Caco-2 (cell line): ENCODE results near the gene PTPN14. TPM values are rescaled to one million over a fixed set of nuclear protein-coding genes. Genes with fewer than 3 reads are reported as not detected.

Experiments
- BruUV-seq: library from RNA; stranded (reverse); fragments of 400-500 nt; replicated peaks from 2 replicates; lab custom pipeline; 2021; lab: Mats Ljungman, UMichigan
- CTCF ChIA-PET: fragments of 300-600 bp; sonication (Branson Sonifier 250); formaldehyde crosslinking; loops from one replicate; lab custom pipeline; 2022; ENCODE audit warnings: antibody characterized with exemption; lab: Charles Lee
- POLR2A ChIA-PET: fragments of 300-600 bp; sonication (Branson Sonifier 250); formaldehyde crosslinking; loops from one replicate; lab custom pipeline; 2022; ENCODE audit warnings: antibody characterized with exemption; lab: Charles Lee
- DNase-seq, 2 experiments: peaks; one replicate each; pipeline versions ENCODE4 v3.0.0 to v3.0.0-alpha.2; 2020 to 2022
- H3K27me3 ChIP-seq: replicated peaks from 2 replicates; pipeline ENCODE4 v1.6.0; 2011; ENCODE audit warnings: low read length; ENCODE audit not compliant: control insufficient read depth, insufficient read depth
- H3K36me3 ChIP-seq: 2 replicates; pipeline ENCODE4 v1.5.1; 2011; ENCODE audit warnings: low read length; ENCODE audit not compliant: control insufficient read depth, insufficient read depth
- H3K4me1 ChIP-seq: fragments of 250-450 bp; sonication (Bioruptor Pico); 2 replicates; pipeline ENCODE4 v1.5.1; 2020; ENCODE audit warnings: mild to moderate bottlenecking
- H3K4me3 ChIP-seq: 2 replicates; pipeline ENCODE4 v1.5.1; 2011; ENCODE audit warnings: low read depth, mild to moderate bottlenecking, control low read depth, low read length
- H3K9me3 ChIP-seq: fragments of 250-450 bp; sonication (Bioruptor Pico); 2 replicates; pipeline ENCODE4 v1.5.1; 2020; ENCODE audit warnings: mild to moderate bottlenecking, moderate library complexity
- H3K27ac Mint-ChIP-seq: one replicate; pipeline ENCODE4 v1.8.0; 2022; ENCODE audit warnings: mixed read lengths; ENCODE audit not compliant: unreplicated experiment
- H3K27me3 Mint-ChIP-seq: one replicate; pipeline ENCODE4 v1.8.0; 2022; ENCODE audit warnings: mixed read lengths; ENCODE audit not compliant: insufficient read depth, unreplicated experiment
- H3K36me3 Mint-ChIP-seq: one replicate; pipeline ENCODE4 v1.8.0; 2022; ENCODE audit warnings: mild to moderate bottlenecking, mixed read lengths; ENCODE audit not compliant: insufficient read depth, unreplicated experiment
- H3K4me1 Mint-ChIP-seq: one replicate; pipeline ENCODE4 v1.8.0; 2022; ENCODE audit warnings: low read depth, mixed read lengths; ENCODE audit not compliant: unreplicated experiment
- H3K4me3 Mint-ChIP-seq: one replicate; pipeline ENCODE4 v1.8.0; 2022; ENCODE audit warnings: mild to moderate bottlenecking, moderate library complexity, mixed read lengths; ENCODE audit not compliant: unreplicated experiment
- H3K9me3 Mint-ChIP-seq: one replicate; pipeline ENCODE4 v1.8.0; 2022; ENCODE audit warnings: mixed read lengths; ENCODE audit not compliant: unreplicated experiment
- CTCF ChIP-seq, 2 experiments: fragments of 200-600 bp in 1 of 2; IDR thresholded peaks; 1 replicate in 1 of 2; 2 replicates in 1 of 2; pipeline versions ENCODE4 v1.5.1 to v1.8.0; 2011 to 2022; ENCODE audit warnings: antibody characterized with exemption in 1 of 2, control low read depth in 1 of 2, inconsistent platforms in 1 of 2, low read depth in 1 of 2, low read length in 1 of 2, mild to moderate bottlenecking in 1 of 2, moderate library complexity in 1 of 2; ENCODE audit not compliant: insufficient read depth in 1 of 2, severe bottlenecking in 1 of 2, unreplicated experiment in 1 of 2
- intact Hi-C: fragments of 100-400 bp; cut with micrococcal nuclease; formaldehyde crosslinking; loops from one replicate; pipeline ENCODE4 v1.10.0; 2022; ENCODE audit not compliant: unreplicated experiment
- total RNA-seq: library from RNA; stranded (reverse); gene quantifications from 2 replicates; pipeline ENCODE4 v1.2.3, GENCODE V29; 2022

PTPN14 gene
- total RNA-seq, 1 experiment from 2014 or later, result 103 TPM

GRCh38 chr1:214419650-214420049 is 131.8 kb downstream of the PTPN14 start:
- Mint-ChIP-seq H3K4me1 (peaks cover 54% of the 10 kb centered on the region), H3K27me3 (no peaks in the 10 kb centered on the region), H3K27ac (peak overlapping the region; percentile 71), H3K9me3 (peaks cover 10% of the 10 kb centered on the region), H3K4me3 (peak overlapping the region; percentile 18), H3K36me3 (peaks cover 75% of the 10 kb centered on the region)
- no peak for TF ChIP-seq CTCF (IDR thresholded peaks at IDR 0.05; ENCODE audit: insufficient read depth in 1 of 2, low read depth in 1 of 2, low read length in 1 of 2, severe bottlenecking in 1 of 2, unreplicated experiment in 1 of 2)
- Histone ChIP-seq H3K36me3 (no peaks in the 10 kb centered on the region), H3K4me3 (no peak overlapping the region), H3K9me3 (no peaks in the 10 kb centered on the region), H3K27me3 (no peaks in the 10 kb centered on the region), H3K4me1 (peaks cover 45% of the 10 kb centered on the region)
- DNase-seq, result peak; percentile 61 to 73
- no TSS peak for BruUV-seq
- intact Hi-C loops, result no loop called here
- ChIA-PET CTCF (no interaction called here), POLR2A (no interaction called here)

GRCh38 chr1:214418391-214418790 is 133.0 kb downstream of the PTPN14 start:
- Mint-ChIP-seq H3K27ac (peak overlapping the region; percentile 71), H3K36me3 (peaks cover 68% of the 10 kb centered on the region), H3K27me3 (no peaks in the 10 kb centered on the region), H3K9me3 (peaks cover 10% of the 10 kb centered on the region), H3K4me1 (peaks cover 61% of the 10 kb centered on the region), H3K4me3 (no peak overlapping the region)
- H3K9me3 ChIP-seq, result no peaks in the 10 kb centered on the region
- CTCF ChIA-PET, result no interaction called here
- no peaks in the 10 kb centered on the region for H3K36me3 ChIP-seq
- BruUV-seq, result no TSS peak
- intact Hi-C loops, result no loop called here
- no peaks in the 10 kb centered on the region for H3K27me3 ChIP-seq
- no peak for TF ChIP-seq CTCF (IDR thresholded peaks at IDR 0.05; ENCODE audit: insufficient read depth in 1 of 2, low read depth in 1 of 2, low read length in 1 of 2, severe bottlenecking in 1 of 2, unreplicated experiment in 1 of 2)
- POLR2A ChIA-PET, result no interaction called here
- no peak for DNase-seq
- H3K4me1 ChIP-seq, result peaks cover 56% of the 10 kb centered on the region
- H3K4me3 ChIP-seq, result no peak overlapping the region

- CTCF ChIA-PET, result no interaction called here
- no peak for DNase-seq
- Histone ChIP-seq H3K4me1 (peaks cover 56% of the 10 kb centered on the region), H3K27me3 (no peaks in the 10 kb centered on the region), H3K9me3 (no peaks in the 10 kb centered on the region), H3K36me3 (no peaks in the 10 kb centered on the region), H3K4me3 (no peak overlapping the region)
- Mint-ChIP-seq H3K4me1 (peaks cover 58% of the 10 kb centered on the region), H3K27me3 (no peaks in the 10 kb centered on the region), H3K36me3 (peaks cover 61% of the 10 kb centered on the region), H3K9me3 (peaks cover 10% of the 10 kb centered on the region), H3K27ac (no peak overlapping the region), H3K4me3 (no peak overlapping the region)
- POLR2A ChIA-PET, result interaction anchor here (0.7 kb wide), 1 partner anchor 11 kb away, joined by 3 read pairs; no protein-coding TSS in a partner anchor
- BruUV-seq, result no TSS peak
- intact Hi-C loops, result no loop called here
- TF ChIP-seq CTCF (IDR thresholded peaks at IDR 0.05; ENCODE audit: insufficient read depth in 1 of 2, low read depth in 1 of 2, low read length in 1 of 2, severe bottlenecking in 1 of 2, unreplicated experiment in 1 of 2), result no peak
Observed at GRCh38 chr1:214417545-214418210, 133.7 kb downstream of the PTPN14 start.
